GM12874 (cell line): ENCODE measurements around the gene CCDC97.
A peak's percentile ranks its signal among the peaks of the same experiment; 100 is the strongest.

Experiments
- CTCF ChIP-seq: IDR thresholded peaks from 2 replicates; pipeline ENCODE4 v1.5.1; 2011; ENCODE audit warnings: low read depth, mild to moderate bottlenecking, control low read depth, low read length, moderate library complexity; ENCODE audit not compliant: insufficient read depth

Gene CCDC97

GRCh38 chr19:41294393-41294792 is 15.6 kb upstream of the CCDC97 start:
- no peak for TF ChIP-seq CTCF

GRCh38 chr19:41295499-41295898 is 14.5 kb upstream of the CCDC97 start:
- TF ChIP-seq CTCF, result no peak

GRCh38 chr19:41296433-41296871 is 13.5 kb upstream of the CCDC97 start:
- TF ChIP-seq CTCF, result no peak

DNA sequence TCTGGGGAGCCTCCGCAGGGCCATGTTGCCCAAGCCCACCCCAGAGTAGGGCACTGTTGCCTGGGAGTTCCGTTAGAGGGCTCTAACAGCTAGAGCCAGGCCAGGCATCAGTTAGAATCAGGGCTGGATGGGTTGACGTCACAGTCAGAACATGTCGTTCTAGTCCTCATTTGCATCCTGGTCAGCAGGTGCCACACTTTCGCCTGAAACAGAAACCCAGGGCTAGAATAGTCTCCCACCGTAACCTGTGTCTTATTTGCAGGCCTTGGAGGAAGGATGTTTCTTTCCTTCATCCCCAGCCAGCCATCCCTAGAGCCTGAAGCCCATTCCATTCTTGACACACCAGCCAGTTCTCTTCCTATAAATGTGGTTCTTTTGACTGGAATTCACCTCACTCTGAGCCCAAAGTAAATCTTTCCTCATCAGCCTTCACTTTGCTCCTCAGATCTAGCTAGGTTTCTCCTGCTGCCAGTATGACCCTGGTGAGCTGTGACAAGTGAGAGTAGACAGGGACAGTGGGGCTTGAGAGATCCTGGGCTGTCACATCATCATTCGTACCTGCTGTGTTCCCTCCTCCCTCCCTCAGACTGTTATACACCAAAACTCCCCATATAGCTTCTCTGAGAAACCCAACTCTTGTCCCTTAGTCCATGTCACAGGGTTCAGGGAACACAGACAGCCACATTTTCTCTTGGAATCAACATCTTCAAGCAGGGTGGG is 12.2 kb upstream of the CCDC97 start:
- TF ChIP-seq CTCF, result peak; percentile 9; the same call in 1 of the 2 replicates

DNA sequence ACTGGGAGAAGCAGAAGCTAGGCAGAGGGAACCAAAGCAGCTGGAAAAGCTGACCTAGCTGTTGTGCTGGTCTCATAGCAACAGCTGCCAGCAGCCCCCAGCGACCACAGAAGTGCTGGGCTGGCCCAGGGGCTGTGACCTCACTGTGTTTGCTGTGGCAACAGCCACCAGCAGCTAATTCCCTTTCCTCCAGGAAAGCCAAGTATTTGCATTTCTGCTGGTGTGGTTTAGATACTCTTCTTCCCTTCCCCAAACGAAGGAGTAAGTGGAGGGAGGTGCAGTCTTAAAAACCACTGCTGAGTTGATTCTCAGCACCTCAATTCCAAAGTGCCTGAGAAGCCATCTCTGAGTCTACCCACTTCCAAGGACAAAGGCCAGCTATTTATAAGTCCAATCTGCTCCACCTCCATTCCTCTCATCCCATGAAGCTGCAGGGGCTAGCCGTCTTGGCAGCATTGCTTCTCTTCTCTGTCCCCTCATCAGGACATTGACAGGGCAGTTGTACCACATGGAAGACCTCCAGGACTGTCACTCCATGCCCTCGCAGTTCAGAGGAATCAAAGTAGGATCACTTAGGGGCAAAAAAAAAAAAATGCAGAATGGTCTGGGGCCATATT is 11.5 kb upstream of the CCDC97 start:
- TF ChIP-seq CTCF, result no peak

DNA sequence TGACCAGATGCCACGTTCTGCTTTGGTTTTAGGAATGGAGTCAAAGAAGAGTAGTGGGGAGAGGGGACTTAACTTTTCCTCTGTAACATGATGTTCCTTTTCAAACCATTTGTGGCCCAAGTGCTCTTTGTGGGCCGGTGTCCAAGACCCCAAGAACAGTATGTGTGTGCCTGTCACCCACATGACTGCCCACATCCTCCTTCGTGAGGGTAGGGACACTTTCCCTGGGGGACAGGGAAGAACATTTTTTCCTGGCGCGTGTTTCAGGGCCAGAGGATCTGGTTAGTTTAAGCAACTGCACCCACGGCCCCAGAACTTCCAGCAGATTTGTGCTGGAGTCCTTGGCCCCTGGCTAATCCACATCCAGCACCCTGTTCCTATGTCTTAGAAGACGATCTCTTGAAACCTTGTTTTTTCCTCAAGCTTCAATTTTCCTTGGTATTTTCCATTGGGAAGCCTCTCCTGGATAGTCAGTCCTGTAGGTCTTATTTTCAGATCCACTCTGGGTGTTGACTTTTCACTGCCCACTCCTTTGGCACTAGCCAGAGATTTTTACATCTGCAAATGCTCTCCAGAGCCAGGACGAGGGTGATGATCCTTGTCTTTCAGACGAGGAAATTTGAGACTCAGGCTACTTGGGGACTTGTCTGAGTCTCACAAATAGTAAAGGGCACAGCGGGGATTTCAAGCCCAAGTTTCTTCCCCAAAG is 10.8 kb upstream of the CCDC97 start:
- no peak for TF ChIP-seq CTCF

DNA sequence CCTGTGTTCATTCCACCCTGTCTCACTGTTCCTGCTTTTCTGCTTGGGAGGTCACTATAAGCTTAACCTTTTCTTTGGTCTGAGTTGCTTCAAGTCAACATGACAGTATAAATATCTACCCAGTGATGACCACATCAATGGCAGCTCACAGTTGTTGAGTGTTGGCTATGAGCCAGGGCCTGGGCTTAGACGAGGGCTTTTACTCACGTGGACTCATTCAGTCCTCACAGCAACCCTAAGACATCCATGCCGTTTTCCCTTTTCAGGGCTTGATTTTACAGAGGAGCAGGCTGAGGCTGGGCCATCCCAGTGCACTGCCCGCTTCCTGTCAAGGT is 10.2 kb upstream of the CCDC97 start:
- no peak for TF ChIP-seq CTCF
